H1 (cell line): ENCODE results near the gene DPF3. TPM values are rescaled to one million over a fixed set of nuclear protein-coding genes. Genes with fewer than 3 reads are reported as not detected.

Experiments used
- BCL11A ChIP-seq, 2 experiments: IDR thresholded peaks; one replicate each; pipeline ENCODE4 v1.6.1; 2011; ENCODE audit warnings: low read depth in 2 of 2, low read length in 2 of 2, mild to moderate bottlenecking in 2 of 2
- BRCA1 ChIP-seq: IDR thresholded peaks from 2 replicates; pipeline ENCODE4 v1.6.1; 2012; ENCODE audit warnings: low read depth, low read length, improper control_type of control experiment
- CHD1 ChIP-seq: IDR thresholded peaks from 2 replicates; pipeline ENCODE4 v1.6.1; 2012; ENCODE audit warnings: low read depth, low read length, improper control_type of control experiment
- CREB1 ChIP-seq: IDR thresholded peaks from 2 replicates; pipeline ENCODE4 v1.6.1; 2012; ENCODE audit warnings: inconsistent platforms
- GTF2F1 ChIP-seq: IDR thresholded peaks from 2 replicates; pipeline ENCODE4 v1.6.1; 2012; ENCODE audit warnings: low read depth, low read length, improper control_type of control experiment, borderline replicate concordance
- HDAC2 ChIP-seq, 2 experiments: fragments of 300-600 bp in 1 of 2; sonication (generic) in 1 of 2; IDR thresholded peaks; 2 replicates each; pipeline ENCODE4 v1.6.1; 2011 to 2012; ENCODE audit warnings: low read depth in 2 of 2, low read length in 2 of 2, mild to moderate bottlenecking in 2 of 2, moderate library complexity in 2 of 2, borderline replicate concordance in 1 of 2, inconsistent platforms in 1 of 2
- JUND ChIP-seq: IDR thresholded peaks from 2 replicates; pipeline ENCODE4 v1.6.1; 2011; ENCODE audit warnings: mild to moderate bottlenecking, improper control_type of control experiment, low read length
- MAFK ChIP-seq: IDR thresholded peaks from 2 replicates; pipeline ENCODE4 v1.6.1; 2012; ENCODE audit warnings: low read depth, mild to moderate bottlenecking, improper control_type of control experiment, low read length
- NANOG ChIP-seq: IDR thresholded peaks from 2 replicates; pipeline ENCODE4 v1.6.1; 2011; ENCODE audit warnings: low read length, low read depth, mild to moderate bottlenecking, inconsistent platforms; ENCODE audit not compliant: insufficient read depth, poor library complexity, severe bottlenecking
- POU5F1 ChIP-seq: IDR thresholded peaks from 2 replicates; pipeline ENCODE4 v1.6.1; 2011; ENCODE audit warnings: low read depth, mild to moderate bottlenecking, low read length, moderate library complexity
- RNF2 ChIP-seq: fragments of 200-900, 300-1000 bp; sonication (generic); IDR thresholded peaks from 2 replicates; pipeline ENCODE4 v1.7.1; 2016; ENCODE audit warnings: borderline replicate concordance, low read depth, mild to moderate bottlenecking, antibody characterized with exemption, low read length; ENCODE audit not compliant: poor library complexity, severe bottlenecking; ENCODE audit errors: missing control alignments
- SIN3A ChIP-seq, 2 experiments: IDR thresholded peaks in 1 of 2; conservative IDR thresholded peaks in 1 of 2; 2 replicates each; pipeline ENCODE4 v1.6.1; 2011 to 2012; ENCODE audit warnings: low read length in 2 of 2, improper control_type of control experiment in 1 of 2, low read depth in 1 of 2, mild to moderate bottlenecking in 1 of 2
- SRF ChIP-seq: IDR thresholded peaks from 2 replicates; pipeline ENCODE4 v1.6.1; 2011; ENCODE audit warnings: mild to moderate bottlenecking, low read depth, low read length, moderate library complexity
- SUZ12 ChIP-seq: fragments of 200-600 bp; sonication (generic); IDR thresholded peaks from 2 replicates; pipeline ENCODE4 v1.6.1; 2012; ENCODE audit warnings: mild to moderate bottlenecking, inconsistent platforms, low read length, moderate library complexity, mixed read lengths
- TAF7 ChIP-seq: optimal IDR thresholded peaks from 2 replicates; pipeline ENCODE3; 2011; ENCODE audit warnings: low read depth, mild to moderate bottlenecking, inconsistent platforms, low read length, moderate library complexity, borderline replicate concordance
- TEAD4 ChIP-seq: IDR thresholded peaks from 2 replicates; pipeline ENCODE4 v1.6.1; 2012; ENCODE audit warnings: low read depth, low read length, inconsistent platforms, mixed read lengths
- polyA plus RNA-seq, 7 experiments: library from polyadenylated mRNA; depleted of rRNA in 3 of 7; stranded (reverse) in 5 of 7; unstranded in 2 of 7; fragments of >200 nt in 5 of 7; fragments of 200-250 nt in 2 of 7; gene quantifications; 1 replicate in 5 of 7; 2 replicates in 1 of 7; 4 replicates in 1 of 7; pipeline versions ENCODE4 v1.2.1 to v1.2.3, GENCODE V29; 2011 to 2013; ENCODE audit warnings: missing spikeins in 2 of 7, mixed read lengths in 2 of 7
- total RNA-seq: library from RNA; stranded (reverse); fragmentation: NEBNext Ultra II Directional; extraction: Animal tissue kit (Norgen Biotek cat#: 25700); gene quantifications from 2 replicates; pipeline ENCODE4 v1.2.1, GENCODE V29; 2021

The DPF3 gene
- total and polyA plus RNA-seq, 2 of the 8 experiments (the other 6 are each of a cell fraction or from before 2014, with no cell fraction given), result 0.19 TPM; not detected in 1

- TF ChIP-seq RNF2, result no peak
- TF ChIP-seq CREB1, result no peak
- TF ChIP-seq TAF7, result no peak
- TF ChIP-seq MAFK, result no peak
- TF ChIP-seq BRCA1, result no peak
- TF ChIP-seq GTF2F1, result no peak
- TF ChIP-seq HDAC2 (IDR thresholded peaks at IDR 0.05; ENCODE audit: borderline replicate concordance in 1 of 2, low read depth in 2 of 2, low read length in 2 of 2), result peak in 1 of 2 experiments; percentile 34; a peak in 2 of 4 replicates
- no peak for TF ChIP-seq NANOG
- TF ChIP-seq POU5F1, result no peak
- no peak for TF ChIP-seq SIN3A (conservative IDR thresholded peaks at IDR 0.05 in 1 of 2, IDR thresholded peaks at IDR 0.05 in 1 of 2; ENCODE audit: low read depth in 1 of 2, low read length in 2 of 2)
- TF ChIP-seq SRF, result no peak
- TF ChIP-seq TEAD4, result no peak
- 0 out of 2 replicates have a peak, but pooled peaks have one; percentile 31 for TF ChIP-seq SUZ12
- no peak for TF ChIP-seq CHD1
- TF ChIP-seq JUND, result no peak
- TF ChIP-seq BCL11A (IDR thresholded peaks at IDR 0.05; ENCODE audit: low read depth in 2 of 2, low read length in 2 of 2), result no peak
These were observed 32.0 kb upstream of the DPF3 start (continued) for GRCh38 chr14:72925815-72926291.
